ENCODE data around the gene CFAP299. TPM values are rescaled to one million over a fixed set of nuclear protein-coding genes. Genes with fewer than 3 reads are reported as not detected.

The CFAP299 gene
- total and polyA plus RNA-seq, 2 of the 13 experiments (the other 11 are each of a cell fraction or from before 2014, with no cell fraction given): not detected

DNA sequence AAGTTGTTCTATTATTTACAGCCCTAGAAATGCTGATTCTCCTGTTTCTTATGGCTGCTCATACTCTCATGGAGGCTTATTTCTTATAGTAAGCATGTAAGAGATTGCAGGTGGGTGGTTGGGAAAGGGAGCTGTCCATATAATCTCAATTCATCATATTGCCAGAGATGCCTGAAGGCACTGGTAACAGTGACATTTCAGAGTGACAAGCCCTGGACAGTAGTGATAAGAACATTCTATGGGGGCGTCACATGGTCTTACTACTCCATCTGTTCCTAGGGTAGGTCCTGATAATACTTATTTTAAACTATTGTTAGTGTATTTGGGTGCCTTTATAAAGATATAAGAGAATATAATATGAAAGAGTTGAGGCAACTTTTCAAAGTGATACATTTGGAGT lies 171.5 kb downstream of the CFAP299 start:
- intact Hi-C loops (cut with micrococcal nuclease; ENCODE audit: unreplicated experiment) (no loop called here), in situ Hi-C loops (cut with HindIII; ENCODE audit: extremely low pct_ligation_motif_present, low pct_unique_long_range_greater_than_20kb) (no loop called here)
- POLR2A ChIA-PET: no interaction called here
- Histone ChIP-seq H3K27ac (ENCODE audit: extremely low read length, insufficient read depth, low read length) (no peak overlapping the region), H3K4me3 (replicated peaks in 1 of 3; ENCODE audit: insufficient read depth in 1 of 3, low read depth in 2 of 3, low read length in 3 of 3) (no peak overlapping the region), H3K9me3 (ENCODE audit: low read length) (no peaks in the 10 kb centered on the region), H3K9ac (ENCODE audit: insufficient read depth, low read depth, low read length) (no peak overlapping the region), H4K20me1 (ENCODE audit: insufficient read depth, low read length) (no peaks in the 10 kb centered on the region), H3K27me3 (ENCODE audit: control insufficient read depth in 1 of 2, insufficient read depth in 2 of 2, low read length in 2 of 2) (no peaks in the 10 kb centered on the region), H3K79me2 (ENCODE audit: insufficient read depth, low read length) (no peaks in the 10 kb centered on the region), H3K36me3 (replicated peaks in 1 of 2; ENCODE audit: control insufficient read depth in 1 of 2, insufficient read depth in 2 of 2, low read length in 2 of 2) (no peaks in the 10 kb centered on the region), H3K4me2 (ENCODE audit: low read depth, low read length) (no peak overlapping the region), H3K4me1 (ENCODE audit: insufficient read depth, low read length) (no peaks in the 10 kb centered on the region), H2AFZ (ENCODE audit: low read length) (no peak overlapping the region)
- ATAC-seq (no peak), DNase-seq (ENCODE audit: low spot score) (no peak), FAIRE-seq (no peak)
- WGBS (ENCODE audit: low lambda C conversion rate): 6% methylated on average over 1 of the region's 1 CpG
- no peak for TF ChIP-seq JUND (CRISPR knock-in tag; IDR thresholded peaks at IDR 0.05)
- no peak for TF ChIP-seq ZNF20 (CRISPR knock-in tag; IDR thresholded peaks at IDR 0.05)
- no peak for TF ChIP-seq ZNF121 (CRISPR knock-in tag; IDR thresholded peaks at IDR 0.05)
- no peak for TF ChIP-seq ZNF644 (CRISPR knock-in tag; IDR thresholded peaks at IDR 0.05; ENCODE audit: low read depth)
- TF ChIP-seq RXRB (CRISPR knock-in tag; IDR thresholded peaks at IDR 0.05; ENCODE audit: borderline replicate concordance): no peak
- TF ChIP-seq NFIB (CRISPR knock-in tag; IDR thresholded peaks at IDR 0.05; ENCODE audit: borderline replicate concordance): no peak
- BruUV-seq (replicated peaks): no TSS peak
- CTCF ChIA-PET (ENCODE audit: low intra/inter-chr PET ratio, low total read pairs): no interaction called here

GRCh38 chr4:80507507-80507906 lies 172.0 kb downstream of the CFAP299 start:
- no peak overlapping the region for H2AFZ ChIP-seq (ENCODE audit: low read length)
- intact Hi-C loops (cut with micrococcal nuclease; ENCODE audit: unreplicated experiment) (no loop called here), in situ Hi-C loops (cut with HindIII; ENCODE audit: extremely low pct_ligation_motif_present, low pct_unique_long_range_greater_than_20kb) (no loop called here)
- CTCF ChIA-PET (ENCODE audit: low intra/inter-chr PET ratio, low total read pairs): no interaction called here
- no peak overlapping the region for H3K4me3 ChIP-seq (replicated peaks in 1 of 3; ENCODE audit: insufficient read depth in 1 of 3, low read depth in 2 of 3, low read length in 3 of 3)
- H3K4me1 ChIP-seq (ENCODE audit: insufficient read depth, low read length): no peaks in the 10 kb centered on the region
- H3K79me2 ChIP-seq (ENCODE audit: insufficient read depth, low read length): no peaks in the 10 kb centered on the region
- no peaks in the 10 kb centered on the region for H3K27me3 ChIP-seq (ENCODE audit: control insufficient read depth in 1 of 2, insufficient read depth in 2 of 2, low read length in 2 of 2)
- H3K9me3 ChIP-seq (ENCODE audit: low read length): no peaks in the 10 kb centered on the region
- H3K9ac ChIP-seq (ENCODE audit: insufficient read depth, low read depth, low read length): no peak overlapping the region
- ATAC-seq (no peak), FAIRE-seq (no peak), DNase-seq (ENCODE audit: low spot score) (no peak)
- H3K27ac ChIP-seq (ENCODE audit: extremely low read length, insufficient read depth, low read length): no peak overlapping the region
- BruUV-seq (replicated peaks): no TSS peak
- H3K4me2 ChIP-seq (ENCODE audit: low read depth, low read length): no peak overlapping the region
- no peaks in the 10 kb centered on the region for H4K20me1 ChIP-seq (ENCODE audit: insufficient read depth, low read length)
- WGBS (ENCODE audit: low lambda C conversion rate): 0% methylated on average over 1 of the region's 1 CpG
- TF ChIP-seq NR2F1 (CRISPR knock-in tag; IDR thresholded peaks at IDR 0.05) (no peak), ZNF337 (CRISPR knock-in tag; IDR thresholded peaks at IDR 0.05; ENCODE audit: borderline replicate concordance, low read depth) (no peak)
- TF ChIP-seq, protein P1, sequence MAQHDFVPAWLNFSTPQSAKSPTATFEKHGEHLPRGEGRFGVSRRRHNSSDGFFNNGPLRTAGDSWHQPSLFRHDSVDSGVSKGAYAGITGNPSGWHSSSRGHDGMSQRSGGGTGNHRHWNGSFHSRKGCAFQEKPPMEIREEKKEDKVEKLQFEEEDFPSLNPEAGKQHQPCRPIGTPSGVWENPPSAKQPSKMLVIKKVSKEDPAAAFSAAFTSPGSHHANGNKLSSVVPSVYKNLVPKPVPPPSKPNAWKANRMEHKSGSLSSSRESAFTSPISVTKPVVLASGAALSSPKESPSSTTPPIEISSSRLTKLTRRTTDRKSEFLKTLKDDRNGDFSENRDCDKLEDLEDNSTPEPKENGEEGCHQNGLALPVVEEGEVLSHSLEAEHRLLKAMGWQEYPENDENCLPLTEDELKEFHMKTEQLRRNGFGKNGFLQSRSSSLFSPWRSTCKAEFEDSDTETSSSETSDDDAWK (CRISPR knock-in tag; IDR thresholded peaks at IDR 0.05): no peak
- TF ChIP-seq, protein P2, sequence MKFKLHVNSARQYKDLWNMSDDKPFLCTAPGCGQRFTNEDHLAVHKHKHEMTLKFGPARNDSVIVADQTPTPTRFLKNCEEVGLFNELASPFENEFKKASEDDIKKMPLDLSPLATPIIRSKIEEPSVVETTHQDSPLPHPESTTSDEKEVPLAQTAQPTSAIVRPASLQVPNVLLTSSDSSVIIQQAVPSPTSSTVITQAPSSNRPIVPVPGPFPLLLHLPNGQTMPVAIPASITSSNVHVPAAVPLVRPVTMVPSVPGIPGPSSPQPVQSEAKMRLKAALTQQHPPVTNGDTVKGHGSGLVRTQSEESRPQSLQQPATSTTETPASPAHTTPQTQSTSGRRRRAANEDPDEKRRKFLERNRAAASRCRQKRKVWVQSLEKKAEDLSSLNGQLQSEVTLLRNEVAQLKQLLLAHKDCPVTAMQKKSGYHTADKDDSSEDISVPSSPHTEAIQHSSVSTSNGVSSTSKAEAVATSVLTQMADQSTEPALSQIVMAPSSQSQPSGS (CRISPR knock-in tag; IDR thresholded peaks at IDR 0.05): no peak
- POLR2A ChIA-PET: no interaction called here
- no peaks in the 10 kb centered on the region for H3K36me3 ChIP-seq (replicated peaks in 1 of 2; ENCODE audit: control insufficient read depth in 1 of 2, insufficient read depth in 2 of 2, low read length in 2 of 2)

All from HepG2 (cell line).